BJ (cell line): Measurements from ENCODE around the gene CIITA. TPM values are rescaled to one million over a fixed set of nuclear protein-coding genes. Genes with fewer than 3 reads are reported as not detected.

Source experiments
- CTCF ChIA-PET: fragments of 350-600 bp; formaldehyde crosslinking; extraction: SDS; loops from one replicate; lab custom pipeline; 2021; ENCODE audit warnings: antibody characterized with exemption, inconsistent platforms; lab: Yijun Ruan, JAX
- POLR2A ChIA-PET: fragments of 300-600 bp; sonication (Branson Sonifier 250); formaldehyde crosslinking; extraction: SDS; loops from one replicate; lab custom pipeline; 2021; ENCODE audit warnings: antibody characterized with exemption; lab: Charles Lee
- DNase-seq: peaks from one replicate; pipeline ENCODE4 v3.0.0-alpha.2; 2011; ENCODE audit warnings: low read depth
- H3K27me3 ChIP-seq: 2 replicates; pipeline ENCODE4 v1.6.0; 2011; ENCODE audit warnings: low read length; ENCODE audit not compliant: control insufficient read depth, insufficient read depth
- H3K36me3 ChIP-seq: 2 replicates; pipeline ENCODE4 v1.5.1; 2011; ENCODE audit warnings: low read length; ENCODE audit not compliant: control insufficient read depth, insufficient read depth
- H3K4me3 ChIP-seq: 2 replicates; pipeline ENCODE4 v1.5.1; 2011; ENCODE audit warnings: low read depth, mild to moderate bottlenecking, control low read depth, low read length
- polyA plus RNA-seq: library from polyadenylated mRNA; depleted of rRNA; stranded (reverse); fragments of >200 nt; gene quantifications from 2 replicates; pipeline ENCODE4 v1.2.3, GENCODE V29; 2011
- TF ChIP-seq, protein P1 (sequence below): IDR thresholded peaks from 2 replicates; pipeline ENCODE4 v1.5.1; 2011; ENCODE audit warnings: low read depth, mild to moderate bottlenecking, control low read depth, inconsistent platforms, low read length, moderate library complexity; ENCODE audit not compliant: insufficient read depth

The CIITA gene
- polyA plus RNA-seq, 1 experiment, result not detected

DNA sequence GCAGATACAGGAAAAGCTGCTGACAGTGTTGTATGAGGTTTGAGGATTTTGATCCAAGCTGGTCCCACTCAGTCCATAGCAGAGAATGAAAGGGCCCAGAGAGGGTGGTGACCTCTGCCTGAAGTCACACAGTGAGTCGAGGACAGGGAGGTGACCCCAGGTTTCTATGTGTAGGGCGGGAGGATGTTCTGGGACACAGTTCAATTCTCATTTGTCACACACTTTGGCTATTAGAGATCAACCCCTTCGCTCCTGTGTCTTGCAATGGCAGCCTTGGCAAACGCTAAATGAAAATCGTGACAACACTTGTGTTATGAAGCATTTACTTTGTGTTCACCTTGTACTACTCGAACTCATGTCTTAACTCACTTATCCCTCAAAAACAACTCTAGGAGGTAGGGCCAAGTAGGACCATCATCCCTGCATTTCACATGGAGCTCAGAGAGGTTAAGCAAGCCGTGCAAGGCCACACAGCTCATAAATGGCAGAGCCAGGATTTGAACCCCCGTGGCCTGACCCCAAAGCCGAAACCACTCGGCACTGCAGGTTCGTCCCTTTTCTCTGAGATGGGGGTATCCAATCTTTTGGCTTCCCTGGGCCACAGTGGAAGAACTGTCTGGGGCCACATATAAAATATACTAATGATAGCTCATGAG, 55.1 kb downstream of the CIITA start:
- H3K36me3 ChIP-seq, result peaks cover 15% of the 10 kb centered on the region
- TF ChIP-seq, protein P1, sequence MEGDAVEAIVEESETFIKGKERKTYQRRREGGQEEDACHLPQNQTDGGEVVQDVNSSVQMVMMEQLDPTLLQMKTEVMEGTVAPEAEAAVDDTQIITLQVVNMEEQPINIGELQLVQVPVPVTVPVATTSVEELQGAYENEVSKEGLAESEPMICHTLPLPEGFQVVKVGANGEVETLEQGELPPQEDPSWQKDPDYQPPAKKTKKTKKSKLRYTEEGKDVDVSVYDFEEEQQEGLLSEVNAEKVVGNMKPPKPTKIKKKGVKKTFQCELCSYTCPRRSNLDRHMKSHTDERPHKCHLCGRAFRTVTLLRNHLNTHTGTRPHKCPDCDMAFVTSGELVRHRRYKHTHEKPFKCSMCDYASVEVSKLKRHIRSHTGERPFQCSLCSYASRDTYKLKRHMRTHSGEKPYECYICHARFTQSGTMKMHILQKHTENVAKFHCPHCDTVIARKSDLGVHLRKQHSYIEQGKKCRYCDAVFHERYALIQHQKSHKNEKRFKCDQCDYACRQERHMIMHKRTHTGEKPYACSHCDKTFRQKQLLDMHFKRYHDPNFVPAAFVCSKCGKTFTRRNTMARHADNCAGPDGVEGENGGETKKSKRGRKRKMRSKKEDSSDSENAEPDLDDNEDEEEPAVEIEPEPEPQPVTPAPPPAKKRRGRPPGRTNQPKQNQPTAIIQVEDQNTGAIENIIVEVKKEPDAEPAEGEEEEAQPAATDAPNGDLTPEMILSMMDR, result no peak
- POLR2A ChIA-PET, result no interaction called here
- H3K4me3 ChIP-seq, result no peak overlapping the region
- CTCF ChIA-PET, result interaction anchor here (1.1 to 1.4 kb wide), 4 partner anchors 9 to 1793 kb away, joined by 3 to 5 read pairs (median 4); partner anchors contain the start of gene NUBP1
- no peaks in the 10 kb centered on the region for H3K27me3 ChIP-seq
- DNase-seq, result no peak

DNA sequence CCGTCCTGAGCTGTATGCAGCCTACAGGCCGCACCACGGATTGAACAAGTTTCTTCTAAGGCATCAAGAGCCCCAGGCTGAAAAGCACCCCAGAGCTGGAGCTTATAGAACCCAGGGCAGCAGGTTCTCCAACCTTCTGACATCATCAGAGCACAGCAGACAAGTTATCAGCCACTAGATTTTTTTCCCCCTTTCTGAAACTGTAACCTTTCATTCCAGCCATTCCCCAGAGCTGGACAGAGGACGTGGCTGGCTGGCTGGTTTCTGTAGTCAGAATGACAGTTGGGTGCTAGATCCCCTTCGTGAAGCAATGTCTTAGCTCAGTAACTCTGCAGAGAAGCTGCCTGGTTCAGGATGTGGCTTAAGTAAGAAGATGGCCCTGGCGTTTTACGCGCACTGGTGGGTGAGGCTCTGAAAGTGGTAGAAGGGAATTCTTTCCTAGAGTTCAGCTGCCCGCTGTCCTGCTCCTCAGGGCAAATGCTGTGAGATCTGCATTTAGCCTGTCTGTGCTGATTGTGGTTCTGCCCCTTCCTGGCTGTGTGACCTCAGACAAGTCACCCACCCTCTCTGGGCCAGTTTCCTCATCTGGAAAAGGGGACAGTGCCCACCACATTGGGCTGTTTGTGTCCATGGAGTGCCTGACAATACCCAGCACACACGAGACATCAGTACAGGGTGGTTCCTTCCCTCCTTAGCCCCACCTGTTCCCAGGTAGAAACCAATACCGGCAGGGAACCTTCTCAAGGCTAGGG, 56.1 kb downstream of the CIITA start:
- Histone ChIP-seq H3K36me3 (peaks cover 13% of the 10 kb centered on the region), H3K27me3 (no peaks in the 10 kb centered on the region), H3K4me3 (no peak overlapping the region)
- DNase-seq, result no peak
- CTCF ChIA-PET, result interaction anchor here (1.1 to 1.3 kb wide), 2 partner anchors 10 to 1794 kb away, joined by 3 to 4 read pairs; no protein-coding TSS in a partner anchor
- POLR2A ChIA-PET, result no interaction called here
- TF ChIP-seq, protein P1, result no peak

DNA sequence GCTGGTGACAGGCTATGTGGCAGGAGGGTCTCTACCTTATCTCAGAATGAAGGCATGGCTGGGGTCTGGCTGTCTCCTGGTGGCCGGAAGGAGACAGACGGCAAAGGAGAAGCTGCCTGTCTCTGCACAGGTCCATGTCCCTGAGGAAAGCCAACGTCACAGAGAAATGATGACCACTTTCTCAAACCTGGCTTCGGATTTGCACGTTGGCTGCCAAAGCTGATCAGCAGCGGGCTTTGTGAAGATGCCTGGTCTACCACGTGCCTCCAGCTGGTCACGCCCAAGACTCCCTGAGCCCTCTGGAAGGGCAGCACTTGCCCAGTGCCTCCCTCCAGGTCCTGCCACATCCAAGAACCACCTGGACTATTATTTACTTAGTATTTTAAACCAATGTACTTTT, 56.9 kb downstream of the CIITA start:
- H3K4me3 ChIP-seq, result no peak overlapping the region
- CTCF ChIA-PET, result interaction anchor here (1.3 kb wide), 1 partner anchor 1795 kb away, joined by 3 read pairs; no protein-coding TSS in a partner anchor
- TF ChIP-seq, protein P1, result no peak

DNA sequence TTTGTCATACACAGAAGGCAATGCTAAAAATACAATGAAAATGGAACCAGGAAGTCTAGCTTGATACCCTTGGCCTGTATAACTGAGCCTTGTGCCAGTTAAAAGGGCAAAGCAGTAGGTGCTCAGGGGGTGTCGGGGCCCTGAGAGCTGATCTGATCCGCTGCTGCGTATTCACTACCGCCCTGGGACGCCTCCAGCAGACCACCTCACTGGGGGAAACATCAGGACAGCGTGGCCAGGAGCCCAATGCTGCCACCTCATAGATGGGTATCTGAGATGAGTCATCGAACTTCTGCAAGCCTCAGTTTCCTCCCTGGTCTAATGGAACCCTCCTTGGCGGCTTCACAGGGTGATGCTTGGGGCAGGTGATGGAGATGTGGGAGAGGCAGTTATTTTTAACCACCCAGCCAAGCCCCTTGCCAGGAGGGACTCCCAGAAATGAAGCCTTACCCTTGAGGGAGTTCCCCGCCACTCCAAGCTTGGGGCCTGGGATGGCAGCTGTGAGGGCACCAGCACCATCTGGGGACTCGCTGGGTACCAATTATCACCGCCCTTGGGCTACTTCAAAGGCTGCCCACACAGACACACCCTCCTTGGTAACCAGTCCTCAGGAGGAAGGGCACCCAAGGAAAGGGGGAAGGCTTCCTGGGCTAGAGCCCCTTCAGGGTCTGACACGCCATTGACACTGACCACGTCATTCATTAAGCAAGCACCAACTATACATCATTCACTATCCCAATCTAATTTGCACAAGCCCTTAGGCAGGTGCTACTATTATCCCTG, 57.5 kb downstream of the CIITA start:
- ChIA-PET CTCF (interaction anchor here (0.6 kb wide), 1 partner anchor 655 kb away, joined by 3 read pairs; no protein-coding TSS in a partner anchor), POLR2A (no interaction called here)
- Histone ChIP-seq H3K4me3 (no peak overlapping the region), H3K36me3 (peaks cover 9% of the 10 kb centered on the region), H3K27me3 (no peaks in the 10 kb centered on the region)
- no peak for DNase-seq
- TF ChIP-seq, protein P1, result no peak

More for the DNA sequence above, 56.9 kb downstream of the CIITA start:
- H3K36me3 ChIP-seq, result peaks cover 11% of the 10 kb centered on the region
- POLR2A ChIA-PET, result no interaction called here
- no peak for DNase-seq
- H3K27me3 ChIP-seq, result no peaks in the 10 kb centered on the region
